SU-DHL-6 (cell line): Measurements from ENCODE around the gene PTPN14.

Experiments used
- H2AFZ ChIP-seq: fragments of 200-600 bp; sonication (generic); 2 replicates; pipeline ENCODE4 v1.6.1; 2014; ENCODE audit warnings: low read depth, mild to moderate bottlenecking, moderate library complexity, mixed read lengths, antibody characterized with exemption, low read length; ENCODE audit not compliant: severe bottlenecking
- H3F3A ChIP-seq: fragments of 200-600 bp; shearing (Covaris generic); 2 replicates; pipeline ENCODE4 v1.6.0; 2016; ENCODE audit warnings: antibody characterized with exemption, mild to moderate bottlenecking; ENCODE audit not compliant: insufficient read depth
- H3K27ac ChIP-seq: fragments of 200-600 bp; sonication (generic); 2 replicates; pipeline ENCODE4 v1.5.1; 2016; ENCODE audit warnings: low read depth, mild to moderate bottlenecking, low read length, moderate library complexity, mixed read lengths
- H3K27me3 ChIP-seq: fragments of 200-600 bp; sonication (generic), shearing (Covaris generic); 2 replicates; pipeline ENCODE4 v1.6.0; 2014; ENCODE audit warnings: mild to moderate bottlenecking, low read length
- H3K36me3 ChIP-seq: fragments of 200-600 bp; sonication (generic); 2 replicates; pipeline ENCODE4 v1.6.1; 2014; ENCODE audit warnings: mild to moderate bottlenecking, low read length, mixed read lengths
- H3K4me2 ChIP-seq: fragments of 300-600, 200-600 bp; shearing (Covaris generic), sonication (generic); 2 replicates; pipeline ENCODE4 v1.6.0; 2014; ENCODE audit warnings: low read length, low read depth, mild to moderate bottlenecking; ENCODE audit not compliant: poor library complexity, severe bottlenecking
- H3K4me3 ChIP-seq: fragments of 200-600 bp; sonication (generic); 2 replicates; pipeline ENCODE4 v1.5.1; 2014; ENCODE audit warnings: antibody characterized with exemption, low read length, mild to moderate bottlenecking, mixed read lengths; ENCODE audit not compliant: insufficient read depth, poor library complexity, severe bottlenecking
- H3K79me2 ChIP-seq: fragments of 200-600 bp; sonication (generic); 2 replicates; pipeline ENCODE4 v1.6.1; 2014; ENCODE audit warnings: mild to moderate bottlenecking, low read length, moderate library complexity; ENCODE audit not compliant: insufficient read depth
- H3K9ac ChIP-seq: fragments of 200-600 bp; sonication (generic); 2 replicates; pipeline ENCODE4 v1.7.0; 2014; ENCODE audit warnings: mild to moderate bottlenecking, low read length
- H3K9me2 ChIP-seq: fragments of 200-600 bp; sonication (generic); replicated peaks from 2 replicates; pipeline ENCODE4 v1.6.1; 2014; ENCODE audit warnings: low read length; ENCODE audit not compliant: insufficient read depth
- H3K9me3 ChIP-seq: fragments of 200-600 bp; sonication (generic); 2 replicates; pipeline ENCODE4 v1.6.1; 2014; ENCODE audit warnings: low read length, mixed read lengths; ENCODE audit not compliant: insufficient read depth
- H4K20me1 ChIP-seq: fragments of 200-600 bp; sonication (generic); 2 replicates; pipeline ENCODE4 v1.6.1; 2014; ENCODE audit warnings: low read depth, mild to moderate bottlenecking, antibody characterized with exemption, low read length, moderate library complexity, mixed read lengths
- CTCF ChIP-seq: fragments of 200-600 bp; sonication (generic); IDR thresholded peaks from one replicate; pipeline ENCODE4 v1.5.1; 2017; ENCODE audit warnings: antibody characterized with exemption, mild to moderate bottlenecking, low read length, moderate library complexity; ENCODE audit not compliant: insufficient read depth, poor library complexity, severe bottlenecking
- EZH2phosphoT487 ChIP-seq: fragments of 200-600 bp; sonication (generic), shearing (Covaris generic); conservative IDR thresholded peaks from 2 replicates; pipeline ENCODE4 v1.6.1; 2018; ENCODE audit warnings: mild to moderate bottlenecking, antibody characterized with exemption, low read length, moderate library complexity, mixed read lengths

The PTPN14 gene

GRCh38 chr1:214314178-214314843 lies 237.1 kb downstream of the PTPN14 start:
- Histone ChIP-seq H2AFZ (no peak overlapping the region), H3K9me2 (no peaks in the 10 kb centered on the region), H3K27me3 (no peaks in the 10 kb centered on the region), H4K20me1 (no peaks in the 10 kb centered on the region), H3K36me3 (no peaks in the 10 kb centered on the region), H3K9ac (no peak overlapping the region), H3K4me2 (no peak overlapping the region), H3K9me3 (no peaks in the 10 kb centered on the region), H3K79me2 (no peaks in the 10 kb centered on the region), H3K4me3 (no peak overlapping the region), H3F3A (no peaks in the 10 kb centered on the region), H3K27ac (no peak overlapping the region)
- TF ChIP-seq CTCF: no peak
- TF ChIP-seq EZH2phosphoT487: no peak

GRCh38 chr1:214312530-214313051 lies 238.8 kb downstream of the PTPN14 start:
- Histone ChIP-seq H3K27me3 (no peaks in the 10 kb centered on the region), H2AFZ (no peak overlapping the region), H3K4me3 (no peak overlapping the region), H3K4me2 (no peak overlapping the region), H3K9ac (no peak overlapping the region), H3K9me2 (no peaks in the 10 kb centered on the region), H4K20me1 (no peaks in the 10 kb centered on the region), H3F3A (no peaks in the 10 kb centered on the region), H3K27ac (no peak overlapping the region), H3K9me3 (no peaks in the 10 kb centered on the region), H3K36me3 (no peaks in the 10 kb centered on the region), H3K79me2 (no peaks in the 10 kb centered on the region)
- TF ChIP-seq CTCF: no peak
- TF ChIP-seq EZH2phosphoT487: no peak

GRCh38 chr1:214310777-214311690 lies 240.4 kb downstream of the PTPN14 start:
- no peak overlapping the region for H2AFZ ChIP-seq
- TF ChIP-seq CTCF: no peak
- TF ChIP-seq EZH2phosphoT487: no peak
- H3K9me3 ChIP-seq: no peaks in the 10 kb centered on the region
- H3K9me2 ChIP-seq: no peaks in the 10 kb centered on the region
- no peak overlapping the region for H3K4me3 ChIP-seq
- no peaks in the 10 kb centered on the region for H3F3A ChIP-seq
- H3K27ac ChIP-seq: no peak overlapping the region
- H4K20me1 ChIP-seq: no peaks in the 10 kb centered on the region
- no peaks in the 10 kb centered on the region for H3K79me2 ChIP-seq
- H3K4me2 ChIP-seq: no peak overlapping the region
- no peak overlapping the region for H3K9ac ChIP-seq
- no peaks in the 10 kb centered on the region for H3K27me3 ChIP-seq
- H3K36me3 ChIP-seq: no peaks in the 10 kb centered on the region
